GM13977 (cell line): ENCODE data around the gene B3GLCT.
A peak's percentile ranks its signal among the peaks of the same experiment; 100 is the strongest.

Source experiments
- DNase-seq: peaks from one replicate; pipeline ENCODE4 v3.0.0; 2012; ENCODE audit warnings: low spot score
- CTCF ChIP-seq: IDR thresholded peaks from 2 replicates; pipeline ENCODE4 v1.5.1; 2012; ENCODE audit warnings: mild to moderate bottlenecking, control low read depth; ENCODE audit not compliant: insufficient read depth; ENCODE audit errors: extremely low read depth, missing control alignments
- in situ Hi-C: fragments of 300-500 bp; cut with MboI; formaldehyde crosslinking; loops from one replicate; pipeline ENCODE4 v1.12.0; 2022; ENCODE audit warnings: low sequenced_read_pairs, low pct_unique_long_range_greater_than_20kb, mixed read lengths, inconsistent platforms; ENCODE audit not compliant: unreplicated experiment

Gene B3GLCT

DNA sequence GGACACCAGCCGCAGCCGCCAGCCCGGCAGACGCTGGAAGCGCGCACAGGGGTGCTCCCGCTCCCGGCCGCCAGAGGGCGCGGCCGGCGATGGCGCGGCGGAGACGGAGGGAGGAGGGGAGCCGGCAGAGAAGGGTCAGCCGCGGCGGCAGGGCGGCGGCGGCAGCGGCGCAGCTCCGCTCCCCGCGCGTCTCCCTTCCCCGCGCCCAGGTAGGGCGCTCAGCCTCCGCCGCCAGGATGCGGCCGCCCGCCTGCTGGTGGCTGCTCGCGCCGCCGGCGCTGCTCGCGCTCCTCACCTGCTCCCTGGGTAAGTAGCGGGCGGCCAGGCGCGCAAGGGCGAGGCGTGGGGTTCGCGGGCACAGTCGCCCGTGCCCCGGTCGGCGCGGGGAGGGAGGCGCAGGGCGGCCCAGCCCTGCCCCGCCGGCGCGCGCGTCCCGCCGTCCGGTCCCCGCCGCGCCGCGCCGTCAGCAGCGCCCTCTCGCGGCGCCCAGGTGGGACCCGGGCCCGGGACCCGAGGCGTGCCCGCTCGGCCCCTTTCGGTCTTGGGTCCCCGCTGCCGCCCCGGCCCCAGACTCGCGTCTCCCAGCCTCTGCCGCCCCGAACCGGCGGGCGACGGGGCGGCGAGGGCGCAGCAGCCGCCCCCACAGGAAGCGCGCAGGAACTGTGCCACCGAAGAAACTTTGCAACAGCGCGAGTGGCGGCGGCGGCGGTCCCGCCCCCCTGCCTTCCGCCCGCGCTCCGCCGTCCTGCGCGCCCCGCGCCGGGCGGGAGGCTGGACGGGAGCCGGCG is at the start of gene B3GLCT:
B3GLCT (plus strand) TSS at position 127 of the 788 bp plus-strand sequence; CDS start at position 237, 110 bp downstream.
- peak; percentile 98 for TF ChIP-seq CTCF
- in situ Hi-C loops = no loop called here
- DNase-seq = peak; percentile 96

GRCh38 chr13:31150315-31150985 is 49.3 kb upstream of the B3GLCT start:
- no peak for TF ChIP-seq CTCF
- in situ Hi-C loops = no loop called here
- DNase-seq = no peak

- no peak for DNase-seq
- TF ChIP-seq CTCF = no peak
- in situ Hi-C loops = no loop called here
These were observed 47.9 kb upstream of the B3GLCT start for GRCh38 chr13:31151837-31152236.

GRCh38 chr13:31154939-31155338 is 44.8 kb upstream of the B3GLCT start:
- in situ Hi-C loops = no loop called here
- DNase-seq = no peak
- no peak for TF ChIP-seq CTCF

GRCh38 chr13:31159306-31159705 is 40.5 kb upstream of the B3GLCT start:
- in situ Hi-C loops = no loop called here
- DNase-seq = no peak
- TF ChIP-seq CTCF = no peak

- no peak for TF ChIP-seq CTCF
- in situ Hi-C loops = no loop called here
- DNase-seq = peak; percentile 50
These were observed 38.8 kb upstream of the B3GLCT start for GRCh38 chr13:31160857-31161556.
